ENCODE results near the gene C10orf105. TPM values are rescaled to one million over a fixed set of nuclear protein-coding genes. Genes with fewer than 3 reads are reported as not detected.

Gene C10orf105
- total and polyA plus RNA-seq, 2 of the 13 experiments (the other 11 are each of a cell fraction or from before 2014, with no cell fraction given) = not detected

- BruUV-seq (replicated peaks) = no TSS peak
- no peak for FAIRE-seq
- no peaks in the 10 kb centered on the region for H3K9me3 ChIP-seq (ENCODE audit: low read length)
- H3K27me3 ChIP-seq (ENCODE audit: control insufficient read depth in 1 of 2, insufficient read depth in 2 of 2, low read length in 2 of 2) = peaks cover 1 to 15% of the 10 kb centered on the region in 2 experiments; a peak in 3 of 5 replicates
- ATAC-seq = no peak
- no peak overlapping the region for H3K4me3 ChIP-seq (replicated peaks in 1 of 3; ENCODE audit: insufficient read depth in 1 of 3, low read depth in 2 of 3, low read length in 3 of 3)
- ChIA-PET POLR2A (no interaction called here), CTCF (ENCODE audit: low intra/inter-chr PET ratio, low total read pairs) (no interaction called here)
- peaks cover 36% of the 10 kb centered on the region for H3K4me1 ChIP-seq (ENCODE audit: insufficient read depth, low read length)
- no peaks in the 10 kb centered on the region for H4K20me1 ChIP-seq (ENCODE audit: insufficient read depth, low read length)
- intact Hi-C loops (cut with micrococcal nuclease; ENCODE audit: unreplicated experiment) = no loop called here
- DNase-seq (ENCODE audit: low spot score) = no peak
- no peak overlapping the region for H2AFZ ChIP-seq (ENCODE audit: low read length)
- no peaks in the 10 kb centered on the region for H3K79me2 ChIP-seq (ENCODE audit: insufficient read depth, low read length)
- H3K36me3 ChIP-seq (replicated peaks in 1 of 2; ENCODE audit: control insufficient read depth in 1 of 2, insufficient read depth in 2 of 2, low read length in 2 of 2) = no peaks in the 10 kb centered on the region
- no peak for TF ChIP-seq ZBTB20 (CRISPR knock-in tag; IDR thresholded peaks at IDR 0.05; ENCODE audit: borderline replicate concordance, low read depth)
- TF ChIP-seq ZNF343 (CRISPR knock-in tag; IDR thresholded peaks at IDR 0.05) = no peak
- TF ChIP-seq YY1 (IDR thresholded peaks at IDR 0.05; ENCODE audit: insufficient read depth, insufficient replicate concordance, low read depth, low read length) = no peak
- no peak for TF ChIP-seq TFDP2 (CRISPR knock-in tag; IDR thresholded peaks at IDR 0.05)
- no peak for TF ChIP-seq JUND (CRISPR knock-in tag; IDR thresholded peaks at IDR 0.05)
- TF ChIP-seq PBX3 (CRISPR knock-in tag; IDR thresholded peaks at IDR 0.05; ENCODE audit: borderline replicate concordance) = no peak
- TF ChIP-seq ZNF780A (CRISPR knock-in tag; IDR thresholded peaks at IDR 0.05) = no peak
- no peak for TF ChIP-seq ZNF878 (CRISPR knock-in tag; IDR thresholded peaks at IDR 0.05)
- TF ChIP-seq GATAD1 (CRISPR knock-in tag; IDR thresholded peaks at IDR 0.05) = no peak
- H3K27ac ChIP-seq (ENCODE audit: extremely low read length, insufficient read depth, low read length) = no peak overlapping the region
- no peak overlapping the region for H3K4me2 ChIP-seq (ENCODE audit: low read depth, low read length)
- WGBS (ENCODE audit: low lambda C conversion rate) = 54% methylated on average over 14 of the region's 15 CpGs
- H3K9ac ChIP-seq (ENCODE audit: insufficient read depth, low read depth, low read length) = no peak overlapping the region
- in situ Hi-C loops (cut with HindIII; ENCODE audit: extremely low pct_ligation_motif_present, low pct_unique_long_range_greater_than_20kb) = no loop called here
Measured at GRCh38 chr10:71748671-71749191, 29.2 kb upstream of the C10orf105 start.
